ENCODE measurements around the gene KCNQ4.

DNA sequence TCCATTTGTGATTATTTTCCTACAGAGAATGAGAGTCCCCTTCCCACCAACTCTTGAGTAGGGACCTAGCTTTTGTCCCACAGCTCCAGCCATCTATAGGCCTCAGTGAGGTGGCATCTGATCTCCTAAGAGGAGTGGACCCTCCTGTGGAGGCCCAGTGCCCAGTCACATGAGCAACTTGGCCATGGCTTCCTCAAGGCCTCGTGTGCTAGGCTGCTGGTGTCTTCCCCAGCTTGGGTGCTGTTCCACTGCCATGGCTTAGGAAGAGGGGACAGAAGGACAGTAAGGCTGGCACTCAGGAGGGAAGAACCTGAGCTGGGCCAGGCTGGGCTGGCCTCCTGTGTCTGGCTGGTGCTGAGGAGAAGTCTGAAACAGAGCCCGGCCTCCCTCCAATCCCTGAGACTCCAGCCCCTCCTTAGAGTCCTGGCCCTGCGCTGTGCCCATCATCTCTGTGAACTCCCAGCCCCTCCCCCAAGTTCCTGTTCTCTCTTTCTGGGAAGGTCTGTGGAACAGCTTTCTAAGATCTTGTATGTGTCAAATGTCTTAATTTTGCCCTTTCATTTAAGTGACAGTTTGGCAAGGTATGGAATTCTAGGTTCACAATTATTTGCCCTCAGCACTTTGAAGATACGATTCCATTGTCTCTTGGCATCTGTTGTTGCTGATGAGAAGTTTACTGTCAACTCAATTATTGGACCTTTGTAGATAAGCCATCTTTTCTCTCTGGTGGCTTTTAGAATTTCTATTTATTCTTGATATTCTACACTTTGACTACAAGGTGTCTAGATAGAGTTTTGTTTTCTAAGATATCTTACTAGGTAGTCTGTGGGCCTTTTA is 7.1 kb upstream of the KCNQ4 start:
- no peak for TF ChIP-seq EZH2 (IDR thresholded peaks at IDR 0.05; ENCODE audit: borderline replicate concordance, insufficient read depth, low read depth, low read length, poor library complexity, severe bottlenecking)
- TF ChIP-seq, protein P1, sequence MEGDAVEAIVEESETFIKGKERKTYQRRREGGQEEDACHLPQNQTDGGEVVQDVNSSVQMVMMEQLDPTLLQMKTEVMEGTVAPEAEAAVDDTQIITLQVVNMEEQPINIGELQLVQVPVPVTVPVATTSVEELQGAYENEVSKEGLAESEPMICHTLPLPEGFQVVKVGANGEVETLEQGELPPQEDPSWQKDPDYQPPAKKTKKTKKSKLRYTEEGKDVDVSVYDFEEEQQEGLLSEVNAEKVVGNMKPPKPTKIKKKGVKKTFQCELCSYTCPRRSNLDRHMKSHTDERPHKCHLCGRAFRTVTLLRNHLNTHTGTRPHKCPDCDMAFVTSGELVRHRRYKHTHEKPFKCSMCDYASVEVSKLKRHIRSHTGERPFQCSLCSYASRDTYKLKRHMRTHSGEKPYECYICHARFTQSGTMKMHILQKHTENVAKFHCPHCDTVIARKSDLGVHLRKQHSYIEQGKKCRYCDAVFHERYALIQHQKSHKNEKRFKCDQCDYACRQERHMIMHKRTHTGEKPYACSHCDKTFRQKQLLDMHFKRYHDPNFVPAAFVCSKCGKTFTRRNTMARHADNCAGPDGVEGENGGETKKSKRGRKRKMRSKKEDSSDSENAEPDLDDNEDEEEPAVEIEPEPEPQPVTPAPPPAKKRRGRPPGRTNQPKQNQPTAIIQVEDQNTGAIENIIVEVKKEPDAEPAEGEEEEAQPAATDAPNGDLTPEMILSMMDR (IDR thresholded peaks at IDR 0.05), result no peak

All from B cell (primary cell).